GM19238 (cell line): ENCODE measurements around the gene CNDP1.

Experiments
- DNase-seq: peaks from one replicate; pipeline ENCODE4 v3.0.0; 2011; ENCODE audit warnings: low spot score; ENCODE audit not compliant: insufficient read length

The CNDP1 gene

DNA sequence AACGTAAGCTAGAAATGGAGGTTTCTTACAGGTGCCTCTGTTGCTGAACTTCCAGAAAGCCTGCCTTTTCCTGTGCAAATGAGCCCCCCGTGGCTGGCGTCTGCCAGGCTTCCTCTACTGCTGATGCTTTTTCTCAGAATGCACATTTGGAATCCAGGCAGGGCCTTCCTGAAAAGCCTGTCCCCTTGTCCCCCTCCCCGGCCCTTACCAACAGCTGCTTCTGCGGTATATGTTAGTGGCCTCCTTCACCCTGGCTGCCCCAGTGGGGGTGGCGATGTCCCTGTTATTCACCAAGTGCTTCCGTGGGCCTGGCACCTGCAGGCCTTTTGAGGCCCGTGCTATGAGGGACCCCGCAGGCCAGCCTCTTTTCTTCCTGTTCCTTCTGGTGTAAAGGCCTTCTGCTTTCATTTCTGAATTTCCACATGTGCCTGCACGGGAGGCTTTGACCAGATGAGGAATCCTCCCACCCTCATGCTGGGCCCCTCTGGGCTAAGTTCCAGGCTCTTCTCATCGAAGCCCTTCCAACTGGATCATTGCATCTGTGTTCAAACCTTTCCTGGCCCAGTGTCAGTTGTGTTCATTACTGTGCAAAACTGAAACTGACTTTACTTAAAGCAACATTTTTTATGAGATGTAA lies 27.7 kb upstream of the CNDP1 start:
- no peak for DNase-seq

- no peak for DNase-seq
Observed at GRCh38 chr18:74507097-74507881, 27.0 kb upstream of the CNDP1 start.

DNA sequence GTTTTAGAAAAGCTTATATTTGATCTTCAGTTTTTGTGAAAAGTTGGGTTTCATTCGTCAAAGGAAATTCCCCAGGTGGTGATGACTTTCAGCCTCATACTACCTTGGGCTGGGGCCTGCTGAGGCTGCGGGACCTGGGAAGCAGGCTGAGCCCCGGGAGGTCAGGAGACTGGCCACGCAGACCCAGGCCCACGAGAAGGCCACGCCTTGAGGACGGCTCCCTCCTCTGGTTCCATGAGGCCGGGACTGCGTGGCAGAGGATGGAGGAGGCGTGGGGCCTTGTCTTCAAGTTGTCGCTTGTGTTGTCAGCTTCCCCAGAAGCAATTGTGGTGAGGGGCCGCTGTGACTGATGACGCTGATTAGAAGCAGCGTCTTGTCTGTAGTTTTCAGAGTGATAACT lies 26.4 kb upstream of the CNDP1 start:
- no peak for DNase-seq

DNA sequence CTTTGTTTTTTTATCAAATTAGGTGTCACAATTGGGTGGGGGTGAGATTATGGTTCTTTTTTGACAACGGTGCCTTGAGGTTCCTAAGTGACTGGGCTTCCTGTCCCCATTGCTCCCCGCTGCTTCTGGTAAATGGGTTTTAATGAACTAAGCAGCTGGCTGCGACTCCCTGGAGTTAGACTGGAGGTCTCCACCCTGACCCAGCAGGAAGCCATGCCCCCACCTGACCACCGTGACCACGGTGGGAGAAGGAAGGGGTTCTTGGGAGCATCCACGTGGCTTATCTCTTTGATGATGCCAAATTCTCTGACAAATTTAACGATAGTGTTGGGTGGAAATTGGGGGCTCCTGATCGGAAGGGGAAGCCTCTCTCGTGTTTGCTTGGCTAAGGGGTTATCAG lies 25.9 kb upstream of the CNDP1 start:
- DNase-seq, result no peak

GRCh38 chr18:74508821-74509225 lies 25.5 kb upstream of the CNDP1 start:
- no peak for DNase-seq

DNA sequence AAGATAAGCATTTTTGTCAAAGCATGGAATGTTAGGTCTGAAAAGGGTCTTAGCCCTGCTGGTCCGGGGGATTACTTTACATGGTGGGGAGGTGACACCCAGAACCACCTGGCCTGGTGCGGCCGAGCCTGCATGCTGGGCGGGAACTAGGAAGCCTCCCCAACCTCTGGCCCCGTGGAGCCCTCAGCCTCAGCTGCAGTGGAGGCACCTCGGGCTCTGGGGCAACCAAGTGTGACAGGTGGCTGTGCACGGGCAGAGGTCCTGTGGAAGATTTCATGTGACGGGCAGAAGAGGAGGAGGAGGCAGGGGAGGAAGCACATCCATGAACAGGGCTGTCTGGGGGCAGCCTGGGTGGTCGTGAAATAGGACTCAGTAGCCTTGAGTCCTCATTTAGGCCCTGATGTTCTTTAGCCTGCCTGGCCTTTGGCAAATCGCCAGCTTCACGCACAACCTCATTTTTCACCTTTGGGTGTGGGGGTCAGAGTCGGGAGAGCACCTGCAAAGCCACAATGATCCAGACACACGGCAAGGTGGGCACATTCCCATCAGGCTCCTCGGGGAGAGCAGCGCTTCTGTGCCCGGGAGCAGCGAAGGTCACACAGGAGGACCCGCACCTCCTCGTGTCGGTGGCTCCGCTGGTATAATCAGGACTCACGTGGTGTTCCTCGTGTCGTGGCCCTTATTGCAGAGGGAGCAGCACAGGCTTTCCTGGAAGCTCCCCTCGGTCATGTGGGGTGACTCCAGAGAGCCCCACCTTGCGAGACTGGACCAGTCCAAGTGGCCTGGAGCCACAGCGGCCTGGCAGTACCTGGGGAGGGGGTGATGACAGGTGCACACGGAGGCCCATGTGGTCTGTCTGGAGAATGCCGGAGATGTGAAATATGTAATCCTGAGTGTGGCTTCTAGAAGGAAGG lies 24.2 kb upstream of the CNDP1 start:
- no peak for DNase-seq

DNA sequence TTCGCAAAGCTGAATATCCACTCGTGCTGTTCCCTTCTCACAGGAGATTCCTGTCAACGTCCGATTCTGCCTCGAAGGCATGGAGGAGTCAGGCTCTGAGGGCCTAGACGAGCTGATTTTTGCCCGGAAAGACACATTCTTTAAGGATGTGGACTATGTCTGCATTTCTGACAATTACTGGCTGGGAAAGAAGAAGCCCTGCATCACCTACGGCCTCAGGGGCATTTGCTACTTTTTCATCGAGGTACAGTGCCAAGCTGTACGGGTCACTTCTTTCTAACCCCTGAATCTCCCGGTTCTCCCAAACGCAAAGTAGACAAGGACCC lies 23.6 kb upstream of the CNDP1 start:
- no peak for DNase-seq

DNA sequence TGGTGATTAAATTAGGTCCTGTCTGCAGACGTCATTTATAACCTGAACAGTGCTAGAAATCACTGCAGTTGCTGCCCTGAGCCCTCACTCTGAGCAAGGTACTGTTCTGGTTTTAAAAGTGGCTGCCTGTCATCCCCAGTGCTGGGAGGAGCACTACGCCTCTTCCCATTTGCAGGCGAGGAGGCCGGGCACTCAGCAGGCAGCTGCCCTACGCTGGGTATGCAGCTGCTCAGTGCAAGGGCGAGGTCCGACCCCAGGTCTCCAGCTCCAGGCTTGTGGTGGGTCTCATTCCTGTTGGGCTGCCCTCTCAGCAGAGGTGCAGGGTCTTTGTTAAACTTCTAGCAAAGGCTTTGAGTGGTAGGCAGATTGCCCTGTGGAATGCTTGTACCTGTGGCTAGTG lies 22.5 kb upstream of the CNDP1 start:
- DNase-seq, result no peak

DNA sequence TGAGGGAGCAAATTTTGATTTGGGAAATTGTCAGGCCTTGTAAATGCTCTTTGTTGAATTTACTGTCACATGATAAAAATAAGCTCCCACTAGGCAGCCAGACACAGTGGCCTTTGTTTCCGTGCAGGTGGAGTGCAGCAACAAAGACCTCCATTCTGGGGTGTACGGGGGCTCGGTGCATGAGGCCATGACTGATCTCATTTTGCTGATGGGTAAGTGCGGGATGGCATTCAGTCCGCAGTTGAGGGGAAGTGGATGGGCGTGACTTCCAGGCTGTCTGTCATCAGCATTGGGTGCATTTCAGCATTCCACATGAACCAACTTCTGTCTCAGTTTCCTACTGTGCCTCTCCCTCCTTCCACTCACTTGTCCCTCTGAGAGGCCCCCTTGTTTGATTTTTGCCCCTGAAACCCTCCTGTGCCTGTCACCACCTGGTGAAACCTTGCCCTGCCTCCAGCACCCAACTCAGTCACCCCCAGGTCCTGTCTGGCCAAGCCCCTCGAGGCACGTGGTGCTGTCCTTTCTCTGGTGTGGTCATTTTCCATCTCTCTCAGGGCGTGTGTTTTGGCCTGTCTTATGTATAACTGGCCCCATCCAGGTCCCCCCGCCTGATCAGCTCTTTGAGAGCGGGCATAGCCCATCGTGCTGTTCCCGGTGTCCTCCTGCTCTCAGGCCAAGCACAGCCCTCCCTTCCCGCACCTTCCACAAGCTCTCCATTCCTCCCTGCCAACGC lies 21.8 kb upstream of the CNDP1 start:
- no peak for DNase-seq

- DNase-seq, result no peak
Observed at GRCh38 chr18:74513149-74513882, 21.0 kb upstream of the CNDP1 start.

GRCh38 chr18:74513883-74514205 lies 20.5 kb upstream of the CNDP1 start:
- no peak for DNase-seq

- no peak for DNase-seq
Observed at GRCh38 chr18:74514860-74515495, 19.3 kb upstream of the CNDP1 start.

DNA sequence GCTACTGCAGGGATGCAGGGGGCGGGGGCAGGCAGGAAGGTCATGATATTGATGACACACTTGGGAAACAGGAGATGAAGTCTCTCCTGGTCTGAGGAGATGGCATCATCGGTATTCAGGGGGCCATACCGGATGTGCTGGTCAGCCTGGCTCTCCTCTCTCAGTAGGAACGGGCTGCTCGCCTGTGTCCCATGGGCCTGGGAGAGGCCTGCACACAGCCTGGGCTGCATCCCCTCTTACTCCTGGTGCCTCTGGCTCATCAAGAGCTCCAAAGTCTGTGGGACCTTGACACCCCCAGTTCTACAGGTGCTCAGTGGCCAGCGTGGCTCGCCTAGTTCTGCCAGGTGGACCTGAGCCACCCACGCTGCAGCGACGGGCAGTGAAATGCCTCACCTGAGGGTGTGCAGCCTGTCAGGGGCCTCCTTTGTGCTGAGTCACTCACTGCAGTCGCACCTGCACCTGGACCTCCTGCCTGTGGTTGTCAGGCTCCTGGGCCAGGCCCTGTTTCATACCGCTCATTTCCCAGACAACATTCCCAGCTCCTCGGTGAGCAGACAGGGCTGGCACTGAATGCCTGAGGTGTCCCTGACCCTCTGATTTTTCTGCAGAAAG lies 18.6 kb upstream of the CNDP1 start:
- no peak for DNase-seq

DNA sequence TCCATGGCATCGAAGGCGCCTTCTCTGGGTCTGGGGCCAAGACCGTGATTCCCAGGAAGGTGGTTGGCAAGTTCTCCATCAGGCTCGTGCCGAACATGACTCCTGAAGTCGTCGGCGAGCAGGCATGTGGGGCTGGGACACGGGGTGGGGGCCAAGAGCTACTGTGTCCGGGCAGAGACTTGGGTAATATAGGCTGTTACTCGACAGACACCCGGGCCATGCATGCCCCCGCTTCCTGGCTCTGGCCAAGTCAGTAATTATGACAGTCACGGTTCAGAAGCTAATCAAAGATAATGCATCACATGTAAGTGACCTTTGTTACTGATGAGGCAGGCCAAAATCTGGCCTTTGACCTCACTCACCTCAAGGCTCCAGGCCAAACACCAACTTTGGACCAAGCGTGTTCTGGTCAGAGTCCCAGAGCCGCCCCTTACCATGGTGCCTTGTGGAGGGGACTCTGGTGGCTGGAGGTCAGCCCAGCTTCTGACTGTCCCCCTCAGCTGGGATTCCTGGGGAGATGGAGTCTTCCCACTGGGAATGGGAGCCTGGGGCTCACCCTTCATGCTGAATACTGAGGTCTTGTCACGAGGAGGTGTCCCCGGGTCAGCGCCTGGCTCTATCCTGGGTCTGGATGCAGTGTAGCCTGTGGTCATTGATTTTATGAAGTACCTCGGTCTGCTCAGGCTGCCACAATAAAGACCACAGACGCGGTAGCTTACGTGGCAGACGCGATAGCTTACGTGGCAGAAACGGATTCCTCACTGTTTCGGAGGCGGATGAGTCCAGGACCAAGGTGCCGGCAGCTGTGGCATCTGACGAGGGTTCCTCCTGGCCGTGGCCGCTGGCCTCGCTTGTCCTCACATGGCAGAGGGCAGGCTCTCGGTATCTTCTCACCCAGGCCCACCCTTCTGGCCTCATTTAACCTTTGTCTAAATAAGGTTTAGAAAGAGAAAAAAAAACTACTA lies 17.7 kb upstream of the CNDP1 start:
- DNase-seq, result no peak

DNA sequence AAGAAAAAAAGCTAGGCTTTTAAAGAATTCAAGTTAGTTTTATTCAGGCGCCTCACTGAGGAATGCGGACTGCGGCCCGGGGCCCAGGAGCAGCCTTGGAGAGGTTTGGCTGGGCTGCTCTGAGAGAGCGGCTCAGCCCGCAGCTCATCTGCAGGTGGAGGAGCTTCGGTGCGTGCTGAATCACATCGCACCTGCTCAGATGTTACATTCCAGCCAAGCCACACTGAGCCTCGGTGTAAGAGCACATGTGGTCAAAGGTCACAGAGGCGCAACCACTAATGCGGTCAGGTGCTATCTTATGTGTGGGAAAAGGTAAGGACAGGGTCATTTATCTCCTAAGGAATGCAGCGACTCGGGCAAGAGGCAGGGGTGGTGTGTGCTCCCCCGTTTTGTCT lies 17.1 kb upstream of the CNDP1 start:
- DNase-seq, result no peak

DNA sequence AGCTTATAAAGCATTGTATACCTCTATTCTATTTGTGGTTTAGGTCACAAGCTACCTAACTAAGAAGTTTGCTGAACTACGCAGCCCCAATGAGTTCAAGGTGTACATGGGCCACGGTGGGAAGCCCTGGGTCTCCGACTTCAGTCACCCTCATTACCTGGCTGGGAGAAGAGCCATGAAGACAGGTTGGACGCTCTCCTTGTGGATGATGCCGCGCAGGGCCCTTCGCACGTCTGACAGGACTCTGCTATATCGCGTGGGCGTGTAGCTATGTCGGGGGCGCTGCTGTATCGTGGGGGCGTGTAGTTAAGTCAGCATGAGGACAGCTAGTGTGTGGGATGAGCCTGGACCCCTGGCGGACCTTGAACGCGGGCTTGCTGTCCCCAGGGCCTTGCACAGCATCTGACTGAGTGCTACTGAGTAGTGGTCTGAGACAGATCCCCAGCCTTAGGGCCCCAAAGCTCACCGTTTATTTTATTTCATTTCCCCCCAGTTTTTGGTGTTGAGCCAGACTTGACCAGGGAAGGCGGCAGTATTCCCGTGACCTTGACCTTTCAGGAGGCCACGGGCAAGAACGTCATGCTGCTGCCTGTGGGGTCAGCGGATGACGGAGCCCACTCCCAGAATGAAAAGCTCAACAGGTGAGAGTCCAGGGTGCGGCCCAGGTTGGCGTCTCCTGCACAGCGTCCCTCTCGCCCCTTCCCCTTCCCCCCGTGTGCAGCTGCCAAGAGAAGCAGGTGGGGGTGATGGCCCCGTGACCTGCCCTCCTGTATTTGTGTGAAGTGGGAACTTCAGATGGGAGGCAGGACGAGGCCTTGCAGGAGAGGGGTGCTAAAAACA lies 15.6 kb upstream of the CNDP1 start:
- DNase-seq, result no peak

GRCh38 chr18:74519320-74520095 lies 14.8 kb upstream of the CNDP1 start:
- DNase-seq, result no peak
